Stimulated activated CD8-positive, alpha-beta memory T cell treated with anti-CD3 and anti-CD28 coated beads, Interleukin-7, amount 100 ng/mL, for 24 hours (primary cell): ENCODE results near the gene CCDC136.

Experiments used
- DNase-seq: peaks from one replicate; pipeline ENCODE4 v3.0.0-alpha.2; 2020; ENCODE audit warnings: low read depth

The CCDC136 gene

DNA sequence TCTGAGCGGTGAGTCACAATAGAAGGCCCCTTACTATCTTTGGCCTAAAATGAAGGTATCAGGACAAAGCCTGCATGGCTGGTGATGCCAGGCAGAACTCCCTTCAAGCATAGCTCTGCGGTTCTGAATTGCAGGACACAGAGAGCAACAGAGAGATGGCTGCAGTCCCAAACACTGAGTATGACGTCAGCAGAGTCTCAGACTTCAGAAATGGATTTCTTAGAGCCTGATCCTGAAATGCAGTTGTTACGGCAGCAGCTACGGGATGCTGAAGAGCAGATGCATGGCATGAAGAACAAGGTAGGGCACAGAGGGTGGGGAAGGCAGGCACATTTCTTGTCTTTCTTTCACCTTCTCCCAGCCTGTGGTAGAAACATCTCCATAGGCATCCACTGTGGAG is 13.5 kb downstream of the CCDC136 start:
- no peak for DNase-seq

DNA sequence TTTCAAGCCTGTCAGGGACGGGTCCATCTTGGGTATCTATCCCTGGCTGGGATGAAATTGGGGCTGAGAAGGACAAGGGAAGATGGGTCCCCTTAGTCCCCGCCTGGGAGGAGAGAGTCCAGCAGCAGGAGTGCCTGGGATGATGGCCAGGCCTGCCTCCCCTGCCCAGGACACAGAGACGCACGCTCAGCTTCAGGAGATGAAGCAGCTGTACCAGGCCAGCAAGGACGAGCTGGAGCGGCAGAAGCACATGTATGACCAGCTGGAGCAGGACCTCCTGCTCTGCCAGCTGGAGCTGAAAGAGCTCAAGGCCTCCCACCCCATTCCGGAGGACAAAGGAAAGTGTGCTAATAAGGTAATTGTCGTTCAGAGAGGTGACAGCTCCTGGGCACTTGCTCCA is 15.4 kb downstream of the CCDC136 start:
- no peak for DNase-seq

DNA sequence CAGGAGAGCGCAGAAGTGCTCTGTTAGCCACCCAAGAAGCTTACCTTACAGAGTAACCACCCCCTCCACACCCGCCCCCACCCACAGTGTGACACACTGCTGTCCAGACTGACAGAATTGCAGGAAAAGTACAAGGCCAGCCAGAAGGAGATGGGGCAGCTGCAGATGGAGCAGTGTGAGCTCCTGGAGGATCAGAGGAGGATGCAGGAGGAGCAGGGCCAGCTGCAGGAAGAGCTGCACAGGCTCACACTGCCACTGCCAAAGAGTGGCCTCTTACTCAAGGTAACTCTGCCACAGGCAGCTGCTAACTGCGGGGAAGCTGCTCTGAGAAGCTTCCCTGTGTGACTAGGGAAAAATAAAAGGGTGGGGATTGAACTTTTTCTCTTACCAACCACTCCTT is 17.6 kb downstream of the CCDC136 start:
- DNase-seq, result no peak

DNA sequence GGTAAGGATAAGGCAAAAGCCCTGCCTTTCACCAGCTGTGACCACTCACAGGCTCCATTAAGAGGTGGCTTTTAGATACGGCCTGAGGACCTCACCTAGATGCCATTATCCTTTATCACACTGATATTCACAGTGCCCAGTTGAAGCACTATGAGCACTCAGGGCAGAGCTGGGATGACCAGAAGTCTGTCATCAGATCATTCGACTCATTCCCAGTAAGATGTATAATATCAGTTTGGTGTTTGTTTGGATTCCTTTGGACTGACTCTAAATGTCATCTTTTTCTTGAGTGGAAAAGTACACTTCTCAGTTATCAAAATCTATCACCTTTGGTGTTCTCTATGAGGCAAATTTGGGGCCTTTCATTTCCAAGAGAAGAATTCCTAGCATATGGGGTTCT is 18.7 kb downstream of the CCDC136 start:
- no peak for DNase-seq

DNA sequence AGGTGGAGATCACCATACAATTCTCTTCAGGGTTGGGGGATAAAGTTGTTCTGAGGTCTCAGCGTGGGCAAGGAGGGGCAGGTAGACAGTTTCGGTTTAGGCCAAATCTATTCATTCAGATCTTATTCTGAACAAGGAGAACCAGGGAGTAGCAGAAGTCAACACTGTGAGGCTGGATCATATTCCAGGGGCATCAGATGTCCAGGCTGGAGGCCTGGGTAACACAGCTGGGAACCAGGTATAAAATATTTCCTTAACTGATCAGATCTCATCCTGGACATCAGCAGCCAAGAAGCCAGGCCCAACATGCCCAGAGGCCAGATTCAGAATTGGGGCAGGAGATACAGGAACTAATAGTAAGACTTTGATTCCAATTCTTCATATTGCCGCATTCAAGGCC is 19.2 kb downstream of the CCDC136 start:
- DNase-seq, result no peak

DNA sequence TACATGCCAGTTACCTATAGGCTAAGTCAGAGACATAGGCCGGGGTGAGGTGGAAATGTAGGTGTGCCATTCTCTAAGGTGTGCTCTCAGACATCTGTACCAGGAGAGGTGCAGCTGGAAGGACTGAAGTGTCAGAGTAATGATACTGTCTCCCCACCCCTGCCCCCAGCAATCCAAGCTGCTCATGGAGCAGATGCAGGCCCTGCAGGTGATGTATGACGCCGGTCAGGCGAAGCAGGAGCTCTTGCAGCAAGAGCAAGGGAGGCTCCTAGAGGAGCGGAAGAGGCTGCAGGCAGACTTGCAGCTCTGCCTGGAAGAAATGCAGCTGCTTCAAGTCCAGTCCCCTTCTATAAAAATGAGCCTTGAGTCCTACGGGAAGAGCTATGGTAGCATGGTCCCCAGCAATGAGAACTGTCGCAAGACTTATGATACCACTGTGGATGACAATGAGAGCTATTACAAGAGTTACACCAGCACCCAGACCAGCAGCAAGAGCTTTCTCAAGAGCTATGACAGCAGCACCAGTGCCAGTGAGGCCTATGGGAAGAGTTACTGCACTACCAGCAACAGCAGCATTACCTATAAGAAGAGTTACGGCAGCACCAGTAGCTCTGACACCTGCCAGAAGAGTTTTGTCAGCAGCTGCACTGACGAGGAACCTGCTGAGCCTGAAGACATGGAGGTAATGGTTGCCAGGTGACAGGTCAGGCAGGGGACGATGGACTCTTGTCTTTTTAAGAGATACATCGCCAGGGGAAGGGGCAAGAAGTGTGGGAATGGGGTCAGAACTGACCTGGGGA is 20.1 kb downstream of the CCDC136 start:
- DNase-seq, result no peak

DNA sequence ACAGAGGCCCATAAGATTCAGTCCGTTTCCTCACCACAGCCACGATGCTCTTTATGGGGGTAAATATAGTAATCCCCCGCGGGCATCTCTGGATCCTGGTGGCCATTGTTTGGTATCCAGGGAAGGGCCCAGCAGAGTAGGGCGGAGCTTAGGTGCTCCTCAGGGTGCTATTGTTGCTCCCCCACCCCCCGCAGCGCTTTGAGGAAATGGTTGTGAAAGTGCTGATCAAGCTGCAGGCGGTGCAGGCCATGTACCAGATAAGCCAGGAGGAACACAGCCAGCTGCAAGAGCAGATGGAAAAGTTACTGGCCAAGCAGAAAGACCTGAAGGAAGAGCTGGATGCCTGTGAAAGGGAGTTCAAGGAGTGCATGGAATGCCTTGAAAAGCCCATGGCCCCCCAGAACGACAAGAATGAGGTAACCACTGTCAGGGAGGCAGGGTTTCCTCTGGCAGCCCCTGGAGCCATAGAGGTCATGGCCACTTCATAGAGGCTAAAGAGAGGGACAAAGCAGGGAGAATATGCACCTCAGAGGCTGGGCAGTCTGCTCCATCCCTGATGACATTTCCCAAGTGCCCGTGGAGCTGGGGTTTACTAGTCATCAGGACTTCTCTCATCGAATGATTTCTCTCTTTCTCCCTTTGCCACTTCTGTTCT is 20.9 kb downstream of the CCDC136 start:
- no peak for DNase-seq

DNA sequence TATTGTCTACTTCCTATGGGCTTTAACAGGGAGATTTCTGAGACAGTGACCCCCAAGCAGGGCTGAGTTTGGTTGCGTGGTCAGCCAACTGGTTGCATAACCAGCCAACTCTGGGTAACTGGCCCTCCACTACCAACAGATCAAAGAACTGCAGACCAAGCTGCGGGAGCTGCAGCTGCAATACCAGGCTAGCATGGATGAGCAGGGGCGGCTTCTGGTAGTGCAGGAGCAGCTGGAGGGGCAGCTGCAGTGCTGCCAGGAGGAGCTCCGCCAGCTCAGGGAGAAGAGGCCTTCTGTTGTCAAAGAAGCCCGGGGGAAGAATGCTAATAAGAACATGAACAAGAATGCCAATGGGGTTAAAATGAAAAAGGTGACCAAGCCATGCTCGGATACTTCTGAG is 22.7 kb downstream of the CCDC136 start:
- DNase-seq, result no peak

DNA sequence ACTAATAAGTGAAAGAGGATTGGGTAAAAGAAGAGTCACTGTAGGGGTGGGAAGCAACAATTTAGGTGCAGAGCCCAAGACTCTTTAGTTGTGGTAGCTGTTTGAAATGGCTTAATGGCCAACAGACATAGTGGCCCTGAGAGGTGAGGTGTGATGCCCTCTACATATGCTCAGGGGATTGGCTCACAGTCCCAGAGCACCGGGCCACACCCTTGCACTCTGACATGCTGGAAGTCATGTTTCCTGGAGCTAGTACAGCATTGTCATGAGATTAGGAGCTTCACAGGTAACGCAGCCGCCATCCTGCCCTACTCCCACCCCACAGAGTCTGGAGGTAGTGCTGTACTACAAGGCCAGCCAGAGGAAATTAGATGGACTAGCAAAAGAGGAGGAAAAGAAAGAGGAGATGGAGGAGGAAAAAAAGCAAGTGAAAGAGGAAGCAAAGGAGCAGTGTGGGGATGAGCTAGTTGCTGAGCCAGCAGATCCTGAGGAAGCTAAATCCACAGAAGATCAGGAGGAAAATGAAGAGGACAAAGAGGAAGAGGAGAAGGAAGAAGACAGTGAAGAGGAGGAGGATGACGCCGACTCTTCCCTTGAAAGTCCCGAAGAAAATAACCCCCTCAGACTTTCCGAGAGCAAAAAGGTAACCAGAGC is 23.6 kb downstream of the CCDC136 start:
- DNase-seq, result no peak

DNA sequence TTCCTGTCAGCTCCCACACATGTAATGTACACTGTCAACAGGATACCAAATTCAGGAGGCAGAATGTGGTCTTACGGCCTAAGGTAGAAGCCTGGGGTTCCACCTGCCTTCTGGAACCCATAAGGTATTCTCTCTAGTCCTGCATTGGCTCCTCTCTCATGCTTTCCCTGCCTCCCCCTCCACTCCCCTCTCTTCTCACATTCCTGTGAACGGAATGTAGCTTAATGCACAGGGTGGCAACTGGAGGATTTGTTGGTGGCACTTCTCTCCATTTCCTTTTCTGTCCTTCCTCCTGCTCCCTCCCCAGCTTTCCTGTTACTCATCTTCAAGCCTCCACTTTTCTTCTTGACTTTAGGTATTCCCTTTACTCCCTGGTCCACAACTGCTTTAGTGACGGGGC is 26.9 kb downstream of the CCDC136 start:
- DNase-seq, result no peak

DNA sequence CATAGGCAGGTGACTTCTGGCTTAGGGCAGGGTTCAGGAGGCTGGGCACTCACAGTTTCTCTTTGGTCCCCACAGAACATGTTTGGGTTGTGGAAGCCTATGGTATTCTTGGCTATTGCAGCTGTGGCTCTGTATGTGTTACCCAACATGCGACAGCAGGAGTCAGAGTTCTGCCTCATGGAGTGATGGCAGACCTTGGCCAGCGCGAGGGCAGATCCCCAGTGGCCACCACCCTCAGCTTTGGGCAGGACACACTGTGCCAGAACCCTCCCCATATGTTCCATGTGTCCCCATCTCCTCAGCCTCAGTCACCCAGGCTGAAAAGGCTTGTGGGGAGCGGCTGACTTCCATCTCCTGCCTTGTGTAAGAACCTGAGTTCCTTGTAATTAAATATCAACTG is 30.0 kb downstream of the CCDC136 start:
- no peak for DNase-seq

DNA sequence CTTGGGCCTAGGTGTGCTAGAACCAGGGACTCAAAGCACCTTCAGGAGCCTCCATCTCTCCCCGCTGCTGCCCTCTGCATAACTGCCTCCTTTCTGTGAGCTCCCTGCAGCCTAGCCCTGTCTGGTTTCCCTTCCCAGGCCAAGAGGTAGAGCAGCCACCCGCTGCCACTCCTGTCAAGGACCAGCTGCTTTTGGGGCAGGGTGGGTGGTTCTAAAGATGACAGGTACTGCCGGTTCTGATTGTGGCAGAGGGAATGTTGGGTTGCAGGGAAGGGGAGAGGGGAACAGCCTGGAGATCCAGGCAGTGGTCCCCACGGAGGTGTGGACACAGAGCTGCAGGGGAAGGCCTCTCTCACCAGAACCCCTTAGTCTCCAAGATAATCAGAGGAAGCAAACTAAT is 34.7 kb downstream of the CCDC136 start:
- DNase-seq, result no peak

DNA sequence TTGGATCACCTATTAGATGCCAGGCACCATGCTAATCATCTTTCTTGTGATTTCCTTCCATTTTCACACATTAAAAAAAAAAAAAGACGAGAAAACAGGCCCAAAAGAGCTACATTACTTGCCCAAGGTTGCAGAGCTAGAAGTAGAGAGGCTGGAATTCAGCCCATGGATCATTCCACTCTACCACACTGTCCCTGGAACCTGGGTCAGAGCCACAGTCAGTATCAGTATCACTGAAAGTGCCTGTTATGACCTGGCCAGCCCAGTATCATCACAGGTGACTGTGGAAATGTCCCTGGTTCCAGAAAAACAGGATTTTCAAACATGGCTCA is 35.1 kb downstream of the CCDC136 start:
- DNase-seq, result no peak

DNA sequence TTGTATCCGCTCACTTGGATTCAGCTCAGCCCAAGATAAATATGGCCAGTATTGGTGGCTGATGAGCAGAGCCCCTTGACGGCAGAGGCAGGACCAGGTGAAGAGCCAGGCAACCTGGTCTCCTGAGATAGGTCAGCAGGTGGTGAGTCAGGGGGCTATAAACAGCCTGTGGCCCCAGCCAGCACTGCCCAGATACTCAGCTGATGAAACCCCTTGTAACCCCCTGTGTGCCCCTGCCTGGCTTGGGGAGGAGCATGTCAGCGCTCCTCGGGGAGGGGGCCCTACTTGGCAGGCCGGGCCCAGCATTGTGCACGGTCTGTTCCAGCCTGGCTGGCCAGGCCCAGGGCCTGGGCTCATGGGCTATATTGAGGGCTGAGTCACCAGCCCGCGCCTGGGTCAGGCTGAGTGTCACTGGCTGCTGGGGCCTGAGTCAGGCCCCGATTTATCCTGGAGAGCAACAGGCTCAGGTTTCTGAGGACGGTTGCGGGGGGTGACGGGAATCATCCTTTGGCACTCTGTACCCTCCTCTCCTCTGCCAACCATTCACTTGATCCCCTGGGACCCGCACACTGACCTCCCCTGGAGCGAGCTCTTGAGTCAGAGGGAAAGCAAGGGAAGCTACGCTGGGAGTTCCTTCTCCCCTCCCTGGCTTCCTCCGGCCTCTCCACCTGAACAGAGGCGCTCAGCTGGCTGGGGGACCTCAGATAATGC is 35.6 kb downstream of the CCDC136 start:
- no peak for DNase-seq

DNA sequence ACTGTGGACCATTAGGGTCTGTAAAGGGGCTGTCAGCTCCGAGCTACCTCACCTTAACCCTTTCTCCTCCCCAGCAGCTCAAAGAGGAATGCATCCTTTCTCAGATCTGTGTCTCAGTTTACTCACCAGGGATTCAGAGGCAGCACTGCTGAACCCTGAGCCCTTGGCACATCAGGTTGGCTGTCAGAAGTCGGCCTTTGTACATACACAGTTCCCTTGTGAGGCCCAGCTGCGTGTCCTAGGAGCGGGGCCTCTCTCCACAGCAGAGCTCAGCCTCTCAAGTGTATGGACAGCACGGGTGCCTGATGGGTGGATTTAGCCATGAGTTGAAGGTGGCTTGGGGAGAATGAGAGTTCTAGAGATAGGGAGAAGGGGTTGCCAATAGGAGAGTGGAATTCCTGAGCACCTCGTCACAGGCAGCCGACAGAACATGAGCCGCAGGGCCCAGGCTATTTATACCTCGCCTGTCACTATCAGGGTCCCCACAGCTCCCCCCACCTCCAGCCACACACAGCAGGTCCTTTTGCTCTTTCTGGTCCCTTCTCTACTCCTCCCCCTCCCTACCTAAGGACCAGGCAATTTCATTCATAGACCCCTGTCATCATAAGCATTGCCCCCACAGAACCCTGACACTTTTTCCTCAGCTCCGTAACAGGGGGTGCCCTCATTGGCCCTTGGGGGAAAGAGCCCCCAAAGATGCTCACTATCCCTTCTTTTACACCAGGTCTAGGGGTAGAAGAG is 36.4 kb downstream of the CCDC136 start:
- DNase-seq, result no peak

DNA sequence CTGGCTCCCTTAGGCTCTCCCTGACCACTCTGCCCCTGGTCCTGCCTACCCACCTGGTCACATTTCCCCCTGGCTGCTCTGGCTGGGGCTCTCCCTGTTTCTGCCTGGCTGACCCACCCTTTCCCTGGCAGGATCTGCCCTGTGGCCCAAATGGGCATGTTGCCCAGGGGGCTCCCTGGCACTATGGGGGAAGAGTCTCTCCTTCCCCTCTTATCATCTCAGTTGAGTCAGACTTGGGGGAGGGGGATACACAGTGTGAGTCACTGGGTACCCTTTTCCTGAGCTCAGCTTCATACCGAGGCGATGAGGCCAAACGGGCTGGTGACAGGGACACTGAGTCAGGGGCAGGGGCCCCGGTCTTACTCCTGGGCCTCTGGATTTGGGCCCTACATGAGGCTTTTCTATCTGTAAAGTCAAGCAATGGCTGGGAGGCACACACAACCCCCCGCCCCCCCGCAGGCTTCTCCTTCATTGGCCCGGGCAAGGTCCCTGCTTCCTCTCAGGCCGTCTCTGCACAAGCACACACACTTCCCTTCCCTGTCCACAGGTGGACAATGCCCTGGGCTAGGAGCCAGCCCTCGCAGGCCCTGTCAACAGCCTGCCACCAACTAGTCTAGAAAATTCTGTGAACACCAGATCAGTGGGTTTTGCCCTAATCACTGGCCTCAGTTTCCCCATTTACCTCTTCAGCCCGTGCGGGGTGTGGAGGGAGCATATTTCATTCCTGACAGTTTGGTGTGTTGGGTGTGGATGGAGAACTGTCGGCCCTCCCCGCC is 37.8 kb downstream of the CCDC136 start:
- DNase-seq, result no peak

DNA sequence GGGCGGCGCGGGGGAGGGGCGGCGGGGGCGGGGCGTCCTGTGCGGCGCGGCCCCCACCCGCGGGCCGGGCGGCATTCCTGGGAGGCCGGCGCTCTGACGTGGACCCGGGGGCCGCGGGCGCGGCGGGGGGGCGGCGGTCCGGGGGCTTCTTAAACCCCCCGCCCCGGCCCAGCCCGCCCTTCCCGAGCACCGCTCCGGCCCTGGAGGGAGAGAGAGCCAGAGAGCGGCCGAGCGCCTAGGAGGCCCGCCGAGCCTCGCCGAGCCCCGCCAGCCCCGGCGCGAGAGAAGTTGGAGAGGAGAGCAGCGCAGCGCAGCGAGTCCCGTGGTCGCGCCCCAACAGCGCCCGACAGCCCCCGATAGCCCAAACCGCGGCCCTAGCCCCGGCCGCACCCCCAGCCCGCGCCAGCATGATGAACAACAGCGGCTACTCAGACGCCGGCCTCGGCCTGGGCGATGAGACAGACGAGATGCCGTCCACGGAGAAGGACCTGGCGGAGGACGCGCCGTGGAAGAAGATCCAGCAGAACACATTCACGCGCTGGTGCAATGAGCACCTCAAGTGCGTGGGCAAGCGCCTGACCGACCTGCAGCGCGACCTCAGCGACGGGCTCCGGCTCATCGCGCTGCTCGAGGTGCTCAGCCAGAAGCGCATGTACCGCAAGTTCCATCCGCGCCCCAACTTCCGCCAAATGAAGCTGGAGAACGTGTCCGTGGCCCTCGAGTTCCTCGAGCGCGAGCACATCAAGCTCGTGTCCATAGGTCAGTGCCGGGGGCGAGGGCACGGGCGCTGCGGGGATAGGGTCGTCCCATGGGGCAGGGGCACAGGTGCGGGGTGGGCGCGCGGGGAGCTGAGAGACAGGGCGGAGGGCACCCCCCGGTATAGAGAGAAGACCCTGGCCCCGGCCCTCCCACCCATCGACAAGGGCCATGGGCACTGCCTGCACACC is 38.7 kb downstream of the CCDC136 start, which contains the start of gene FLNC:
Gene FLNC, plus strand, starts transcription at position 176 of the 947 bp plus-strand sequence. Its CDS starts 232 bp downstream, at position 408.
- no peak for DNase-seq

DNA sequence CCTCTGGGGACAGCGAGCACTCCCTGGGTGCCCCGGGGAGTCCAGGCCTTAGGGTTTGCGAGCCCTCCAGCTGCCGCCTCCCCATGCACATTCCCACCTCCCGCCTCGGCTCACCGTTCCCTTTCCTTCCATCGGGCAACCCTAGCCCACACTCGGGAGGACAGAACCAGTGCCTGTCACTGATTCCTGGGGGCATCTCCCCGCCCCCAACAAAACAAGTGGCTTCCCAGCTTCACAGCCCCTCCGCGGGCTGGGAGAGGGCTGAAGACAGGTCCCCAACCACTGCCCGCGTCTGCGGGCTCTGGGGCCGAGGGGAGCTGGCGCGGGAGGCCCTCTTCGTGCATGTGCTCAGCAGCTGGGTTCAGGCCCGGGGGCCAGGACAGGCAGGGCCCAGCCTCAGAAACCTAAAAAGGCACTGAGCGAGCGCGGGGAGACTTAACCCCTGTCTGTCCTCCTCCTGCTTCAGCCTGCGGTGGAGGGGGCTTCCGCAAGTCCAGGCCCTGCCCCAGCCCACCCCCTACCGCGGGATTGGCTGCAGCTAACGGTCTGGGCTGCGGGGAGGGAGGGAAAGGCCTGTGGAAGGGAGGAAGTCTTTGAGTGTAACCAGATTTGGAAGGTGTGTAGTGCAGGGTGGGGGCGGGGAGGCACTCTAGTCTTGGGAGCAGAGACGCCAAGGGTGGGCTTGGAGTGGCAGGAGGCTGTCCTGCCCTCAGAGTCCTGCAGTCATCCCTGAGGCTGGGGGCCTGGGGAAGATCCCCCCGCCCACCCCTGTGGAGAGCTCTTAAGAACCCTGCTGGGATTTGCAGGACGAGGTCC is 39.6 kb downstream of the CCDC136 start:
- no peak for DNase-seq
